ENCODE data around the gene FEN1.

Gene FEN1

DNA sequence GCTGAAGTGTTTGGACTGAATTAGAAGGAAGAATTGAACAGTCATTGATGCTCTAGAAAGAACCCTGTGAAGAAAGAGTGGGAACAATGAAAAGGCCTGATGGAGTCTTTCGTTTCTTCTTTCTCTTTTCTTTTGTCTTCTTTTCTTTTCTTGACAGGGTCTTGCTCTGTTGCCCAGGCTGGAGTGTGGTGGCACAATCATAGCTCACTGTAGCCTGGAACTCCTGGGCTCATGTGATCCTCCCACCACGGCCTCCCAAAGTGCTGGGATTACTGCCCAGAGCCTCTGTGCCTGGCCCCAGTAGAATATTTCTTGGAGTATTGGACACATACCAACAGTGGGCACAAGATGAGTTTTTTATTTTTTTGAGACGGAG is 1.1 kb downstream of the FEN1 start:
- TF ChIP-seq RAD21 (IDR thresholded peaks at IDR 0.05; ENCODE audit: low read depth): no peak
- TF ChIP-seq TAF1 (IDR thresholded peaks at IDR 0.05; ENCODE audit: low read depth): no peak
- no peak for TF ChIP-seq YY1 (IDR thresholded peaks at IDR 0.05; ENCODE audit: low read depth)
- TF ChIP-seq CREB1 (IDR thresholded peaks at IDR 0.05; ENCODE audit: low read depth): no peak
- TF ChIP-seq, protein P1, sequence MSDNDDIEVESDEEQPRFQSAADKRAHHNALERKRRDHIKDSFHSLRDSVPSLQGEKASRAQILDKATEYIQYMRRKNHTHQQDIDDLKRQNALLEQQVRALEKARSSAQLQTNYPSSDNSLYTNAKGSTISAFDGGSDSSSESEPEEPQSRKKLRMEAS (IDR thresholded peaks at IDR 0.05): no peak
- TF ChIP-seq, protein P2, sequence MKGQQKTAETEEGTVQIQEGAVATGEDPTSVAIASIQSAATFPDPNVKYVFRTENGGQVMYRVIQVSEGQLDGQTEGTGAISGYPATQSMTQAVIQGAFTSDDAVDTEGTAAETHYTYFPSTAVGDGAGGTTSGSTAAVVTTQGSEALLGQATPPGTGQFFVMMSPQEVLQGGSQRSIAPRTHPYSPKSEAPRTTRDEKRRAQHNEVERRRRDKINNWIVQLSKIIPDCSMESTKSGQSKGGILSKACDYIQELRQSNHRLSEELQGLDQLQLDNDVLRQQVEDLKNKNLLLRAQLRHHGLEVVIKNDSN (IDR thresholded peaks at IDR 0.05): no peak
- no peak for TF ChIP-seq TCF12 (IDR thresholded peaks at IDR 0.05; ENCODE audit: low read depth)
- TF ChIP-seq NFIC (IDR thresholded peaks at IDR 0.05): no peak
- TF ChIP-seq TEAD4 (IDR thresholded peaks at IDR 0.05): no peak
- TF ChIP-seq EGR1 (IDR thresholded peaks at IDR 0.05): no peak
- TF ChIP-seq ZBTB7A (IDR thresholded peaks at IDR 0.05; ENCODE audit: low read depth): no peak
- TF ChIP-seq, protein P3, sequence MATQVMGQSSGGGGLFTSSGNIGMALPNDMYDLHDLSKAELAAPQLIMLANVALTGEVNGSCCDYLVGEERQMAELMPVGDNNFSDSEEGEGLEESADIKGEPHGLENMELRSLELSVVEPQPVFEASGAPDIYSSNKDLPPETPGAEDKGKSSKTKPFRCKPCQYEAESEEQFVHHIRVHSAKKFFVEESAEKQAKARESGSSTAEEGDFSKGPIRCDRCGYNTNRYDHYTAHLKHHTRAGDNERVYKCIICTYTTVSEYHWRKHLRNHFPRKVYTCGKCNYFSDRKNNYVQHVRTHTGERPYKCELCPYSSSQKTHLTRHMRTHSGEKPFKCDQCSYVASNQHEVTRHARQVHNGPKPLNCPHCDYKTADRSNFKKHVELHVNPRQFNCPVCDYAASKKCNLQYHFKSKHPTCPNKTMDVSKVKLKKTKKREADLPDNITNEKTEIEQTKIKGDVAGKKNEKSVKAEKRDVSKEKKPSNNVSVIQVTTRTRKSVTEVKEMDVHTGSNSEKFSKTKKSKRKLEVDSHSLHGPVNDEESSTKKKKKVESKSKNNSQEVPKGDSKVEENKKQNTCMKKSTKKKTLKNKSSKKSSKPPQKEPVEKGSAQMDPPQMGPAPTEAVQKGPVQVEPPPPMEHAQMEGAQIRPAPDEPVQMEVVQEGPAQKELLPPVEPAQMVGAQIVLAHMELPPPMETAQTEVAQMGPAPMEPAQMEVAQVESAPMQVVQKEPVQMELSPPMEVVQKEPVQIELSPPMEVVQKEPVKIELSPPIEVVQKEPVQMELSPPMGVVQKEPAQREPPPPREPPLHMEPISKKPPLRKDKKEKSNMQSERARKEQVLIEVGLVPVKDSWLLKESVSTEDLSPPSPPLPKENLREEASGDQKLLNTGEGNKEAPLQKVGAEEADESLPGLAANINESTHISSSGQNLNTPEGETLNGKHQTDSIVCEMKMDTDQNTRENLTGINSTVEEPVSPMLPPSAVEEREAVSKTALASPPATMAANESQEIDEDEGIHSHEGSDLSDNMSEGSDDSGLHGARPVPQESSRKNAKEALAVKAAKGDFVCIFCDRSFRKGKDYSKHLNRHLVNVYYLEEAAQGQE (IDR thresholded peaks at IDR 0.05; ENCODE audit: low read depth): no peak
- TF ChIP-seq CEBPB (IDR thresholded peaks at IDR 0.05): no peak
- TF ChIP-seq FOXM1 (IDR thresholded peaks at IDR 0.05; ENCODE audit: borderline replicate concordance, low read depth): no peak
- no peak for TF ChIP-seq EP300 (IDR thresholded peaks at IDR 0.05; ENCODE audit: borderline replicate concordance)

DNA sequence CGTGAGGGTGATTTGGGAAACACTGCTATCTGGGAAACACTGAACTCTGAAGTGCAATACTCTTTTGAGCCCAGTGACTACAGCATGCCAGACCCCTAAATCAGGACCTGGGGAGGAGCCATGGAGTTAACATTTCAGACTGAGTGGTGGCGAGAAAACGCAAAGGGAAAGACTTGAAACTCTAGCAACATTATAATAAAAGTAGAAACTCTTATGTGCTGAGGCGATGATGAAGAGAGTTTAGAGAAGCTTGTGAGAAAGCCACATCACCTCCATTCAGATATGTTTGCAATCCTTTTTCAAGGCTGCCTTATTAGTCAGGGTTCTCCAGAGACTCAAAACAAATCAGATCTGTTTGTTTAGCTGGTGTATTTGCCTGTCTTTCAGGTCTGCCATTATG is 1.9 kb downstream of the FEN1 start:
- TF ChIP-seq, protein P1 (IDR thresholded peaks at IDR 0.05): no peak
- TF ChIP-seq TEAD4 (IDR thresholded peaks at IDR 0.05) (no peak), EGR1 (IDR thresholded peaks at IDR 0.05) (no peak), EP300 (IDR thresholded peaks at IDR 0.05; ENCODE audit: borderline replicate concordance) (no peak), CEBPB (IDR thresholded peaks at IDR 0.05) (no peak), FOXM1 (IDR thresholded peaks at IDR 0.05; ENCODE audit: borderline replicate concordance, low read depth) (no peak), NFIC (IDR thresholded peaks at IDR 0.05) (no peak)
- TF ChIP-seq, protein P3 (IDR thresholded peaks at IDR 0.05; ENCODE audit: low read depth): no peak
- TF ChIP-seq, protein P2 (IDR thresholded peaks at IDR 0.05): no peak

DNA sequence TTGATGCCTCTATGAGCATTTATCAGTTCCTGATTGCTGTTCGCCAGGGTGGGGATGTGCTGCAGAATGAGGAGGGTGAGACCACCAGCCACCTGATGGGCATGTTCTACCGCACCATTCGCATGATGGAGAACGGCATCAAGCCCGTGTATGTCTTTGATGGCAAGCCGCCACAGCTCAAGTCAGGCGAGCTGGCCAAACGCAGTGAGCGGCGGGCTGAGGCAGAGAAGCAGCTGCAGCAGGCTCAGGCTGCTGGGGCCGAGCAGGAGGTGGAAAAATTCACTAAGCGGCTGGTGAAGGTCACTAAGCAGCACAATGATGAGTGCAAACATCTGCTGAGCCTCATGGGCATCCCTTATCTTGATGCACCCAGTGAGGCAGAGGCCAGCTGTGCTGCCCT is 2.7 kb downstream of the FEN1 start:
- TF ChIP-seq TAF1 (IDR thresholded peaks at IDR 0.05; ENCODE audit: low read depth) (no peak), ZBTB7A (IDR thresholded peaks at IDR 0.05; ENCODE audit: low read depth) (no peak), TCF12 (IDR thresholded peaks at IDR 0.05; ENCODE audit: low read depth) (no peak), YY1 (IDR thresholded peaks at IDR 0.05; ENCODE audit: low read depth) (no peak), CEBPB (IDR thresholded peaks at IDR 0.05) (no peak), TEAD4 (IDR thresholded peaks at IDR 0.05) (no peak), CREB1 (IDR thresholded peaks at IDR 0.05; ENCODE audit: low read depth) (no peak), FOXM1 (IDR thresholded peaks at IDR 0.05; ENCODE audit: borderline replicate concordance, low read depth) (no peak), EGR1 (IDR thresholded peaks at IDR 0.05) (no peak), EP300 (IDR thresholded peaks at IDR 0.05; ENCODE audit: borderline replicate concordance) (no peak)
- TF ChIP-seq, protein P1 (IDR thresholded peaks at IDR 0.05): no peak
- TF ChIP-seq, protein P3 (IDR thresholded peaks at IDR 0.05; ENCODE audit: low read depth): no peak
- TF ChIP-seq, protein P2 (IDR thresholded peaks at IDR 0.05): no peak

DNA sequence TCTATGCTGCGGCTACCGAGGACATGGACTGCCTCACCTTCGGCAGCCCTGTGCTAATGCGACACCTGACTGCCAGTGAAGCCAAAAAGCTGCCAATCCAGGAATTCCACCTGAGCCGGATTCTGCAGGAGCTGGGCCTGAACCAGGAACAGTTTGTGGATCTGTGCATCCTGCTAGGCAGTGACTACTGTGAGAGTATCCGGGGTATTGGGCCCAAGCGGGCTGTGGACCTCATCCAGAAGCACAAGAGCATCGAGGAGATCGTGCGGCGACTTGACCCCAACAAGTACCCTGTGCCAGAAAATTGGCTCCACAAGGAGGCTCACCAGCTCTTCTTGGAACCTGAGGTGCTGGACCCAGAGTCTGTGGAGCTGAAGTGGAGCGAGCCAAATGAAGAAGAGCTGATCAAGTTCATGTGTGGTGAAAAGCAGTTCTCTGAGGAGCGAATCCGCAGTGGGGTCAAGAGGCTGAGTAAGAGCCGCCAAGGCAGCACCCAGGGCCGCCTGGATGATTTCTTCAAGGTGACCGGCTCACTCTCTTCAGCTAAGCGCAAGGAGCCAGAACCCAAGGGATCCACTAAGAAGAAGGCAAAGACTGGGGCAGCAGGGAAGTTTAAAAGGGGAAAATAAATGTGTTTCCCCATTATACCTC is 3.3 kb downstream of the FEN1 start:
- TF ChIP-seq YY1 (IDR thresholded peaks at IDR 0.05; ENCODE audit: low read depth) (no peak), TEAD4 (IDR thresholded peaks at IDR 0.05) (no peak), RAD21 (IDR thresholded peaks at IDR 0.05; ENCODE audit: low read depth) (no peak), EP300 (IDR thresholded peaks at IDR 0.05; ENCODE audit: borderline replicate concordance) (no peak), TCF12 (IDR thresholded peaks at IDR 0.05; ENCODE audit: low read depth) (no peak), TAF1 (IDR thresholded peaks at IDR 0.05; ENCODE audit: low read depth) (no peak), FOXM1 (IDR thresholded peaks at IDR 0.05; ENCODE audit: borderline replicate concordance, low read depth) (no peak), CREB1 (IDR thresholded peaks at IDR 0.05; ENCODE audit: low read depth) (no peak), NFIC (IDR thresholded peaks at IDR 0.05) (no peak)
- TF ChIP-seq, protein P3 (IDR thresholded peaks at IDR 0.05; ENCODE audit: low read depth): no peak
- TF ChIP-seq, protein P2 (IDR thresholded peaks at IDR 0.05): no peak
- TF ChIP-seq, protein P1 (IDR thresholded peaks at IDR 0.05): no peak
